Effector CD8-positive, alpha-beta T cell (primary cell): ENCODE results near the gene DNAH3.
"Not testable (repeated sequence)": the region's sequence is repeated elsewhere in the genome, so short reads cannot be mapped to it uniquely, and the experiment has no call there.

Experiments
- DNase-seq: peaks from one replicate; lab custom pipeline; 2025; lab: John Stamatoyannopoulos, UW

The DNAH3 gene

GRCh38 chr16:21169249-21169981 lies 18.8 kb upstream of the DNAH3 start:
- no peak for DNase-seq

- DNase-seq, result no peak
Observed at GRCh38 chr16:21167929-21168602, 17.4 kb upstream of the DNAH3 start.

- no peak for DNase-seq
Observed at GRCh38 chr16:21167360-21167759, 16.7 kb upstream of the DNAH3 start.

- no peak for DNase-seq
Observed at GRCh38 chr16:21166561-21166961, 15.9 kb upstream of the DNAH3 start.

- DNase-seq, result no peak
Observed at GRCh38 chr16:21164521-21165168, 14.0 kb upstream of the DNAH3 start.

- DNase-seq, result no peak
Observed at GRCh38 chr16:21163576-21163975, 12.9 kb upstream of the DNAH3 start.

GRCh38 chr16:21162661-21163151 lies 12.1 kb upstream of the DNAH3 start:
- no peak for DNase-seq

GRCh38 chr16:21161211-21161610 lies 10.6 kb upstream of the DNAH3 start:
- DNase-seq, result no peak

GRCh38 chr16:21160276-21160675 lies 9.6 kb upstream of the DNAH3 start:
- no peak for DNase-seq

- no peak for DNase-seq
Observed at GRCh38 chr16:21159281-21159951, 8.8 kb upstream of the DNAH3 start.

- peak; percentile 54 for DNase-seq
Observed at GRCh38 chr16:21158208-21159110, 7.8 kb upstream of the DNAH3 start, which contains the start of gene LDAF1. Gene LDAF1, plus strand, starts transcription at chr16:21158674. Its CDS starts 2,509 bp downstream, at chr16:21161183.

- no peak for DNase-seq
Observed at GRCh38 chr16:21157632-21158031, 7.0 kb upstream of the DNAH3 start.

- no peak for DNase-seq
Observed at GRCh38 chr16:21156767-21157467, 6.3 kb upstream of the DNAH3 start.

GRCh38 chr16:21156011-21156410 lies 5.4 kb upstream of the DNAH3 start:
- not testable (repeated sequence) for DNase-seq

- DNase-seq, result not testable (repeated sequence)
Observed at GRCh38 chr16:21153124-21153729, 2.6 kb upstream of the DNAH3 start.

- DNase-seq, result not testable (repeated sequence)
Observed at GRCh38 chr16:21152160-21153030, 1.7 kb upstream of the DNAH3 start.

- DNase-seq, result no peak
Observed at GRCh38 chr16:21145738-21146137, 4.9 kb downstream of the DNAH3 start.

- DNase-seq, result no peak
Observed at GRCh38 chr16:21134053-21134452, 16.6 kb downstream of the DNAH3 start.

- no peak for DNase-seq
Observed at GRCh38 chr16:21130811-21131210, 19.8 kb downstream of the DNAH3 start.
